ENCODE data around the gene PPP1R10.

PPP1R10 gene

DNA sequence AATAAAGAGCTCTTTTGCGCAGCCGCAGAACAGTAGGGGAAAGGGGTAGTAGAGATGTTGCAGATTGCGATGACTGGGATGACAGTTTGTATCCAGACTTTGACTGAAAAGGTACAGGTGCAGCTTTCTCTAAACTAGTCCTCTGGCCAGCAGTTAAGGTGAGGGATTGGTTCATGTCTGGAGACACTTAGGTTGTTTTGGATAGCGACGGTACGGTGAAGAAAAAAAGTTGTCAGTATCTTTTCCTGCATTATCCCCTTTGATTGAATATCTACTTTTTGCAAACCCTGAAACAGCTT lies 59.4 kb downstream of the PPP1R10 start:
- no peak for TF ChIP-seq CTCF (IDR thresholded peaks at IDR 0.05; ENCODE audit: insufficient read depth, low read length, poor library complexity, severe bottlenecking)
- TF ChIP-seq EZH2phosphoT487 (conservative IDR thresholded peaks at IDR 0.05; ENCODE audit: low read length) = no peak
- H3K27ac ChIP-seq (ENCODE audit: low read depth, low read length) = peak overlapping the region; percentile 82

GRCh38 chr6:30556906-30557682 lies 59.9 kb downstream of the PPP1R10 start, which contains the start of gene PRR3:
Gene PRR3 (plus strand): TSS chr6:30557295. CDS start chr6:30557345, 50 bp downstream.
- peak within 1 kb of the TSS; percentile 82 for H2AFZ ChIP-seq (ENCODE audit: low read depth, low read length, severe bottlenecking)
- H3K4me3 ChIP-seq (ENCODE audit: insufficient read depth, low read length, poor library complexity, severe bottlenecking) = peak within 1 kb of the TSS; percentile 81
- H3K9me3 ChIP-seq (ENCODE audit: insufficient read depth, low read length) = no peaks in the 10 kb centered on the region
- no peaks in the 10 kb centered on the region for H3K9me2 ChIP-seq (replicated peaks; ENCODE audit: insufficient read depth, low read length)
- H3K79me2 ChIP-seq (ENCODE audit: insufficient read depth, low read length) = peaks cover 49% of the 10 kb centered on the region
- H3K36me3 ChIP-seq (ENCODE audit: low read length) = peaks cover 17% of the 10 kb centered on the region; the same call in 1 of the 2 replicates
- TF ChIP-seq CTCF (IDR thresholded peaks at IDR 0.05; ENCODE audit: insufficient read depth, low read length, poor library complexity, severe bottlenecking) (no peak), EZH2phosphoT487 (conservative IDR thresholded peaks at IDR 0.05; ENCODE audit: low read length) (no peak)
- H3K9ac ChIP-seq (ENCODE audit: low read length) = peak within 1 kb of the TSS; percentile 79
- H3K27ac ChIP-seq (ENCODE audit: low read depth, low read length) = peak within 1 kb of the TSS; percentile 82
- peaks cover 3% of the 10 kb centered on the region; the same call in 1 of the 2 replicates for H4K20me1 ChIP-seq (ENCODE audit: low read depth, low read length)
- peak within 1 kb of the TSS; percentile 69 for H3K4me2 ChIP-seq (ENCODE audit: low read depth, low read length, poor library complexity, severe bottlenecking)
- H3F3A ChIP-seq (ENCODE audit: insufficient read depth) = peaks cover 13% of the 10 kb centered on the region; the same call in 1 of the 2 replicates
- H3K27me3 ChIP-seq (ENCODE audit: low read length) = no peaks in the 10 kb centered on the region

More for the DNA sequence above, 59.4 kb downstream of the PPP1R10 start:
- Histone ChIP-seq H4K20me1 (ENCODE audit: low read depth, low read length) (peaks cover 3% of the 10 kb centered on the region; the same call in 1 of the 2 replicates), H3K36me3 (ENCODE audit: low read length) (peaks cover 14% of the 10 kb centered on the region; the same call in 1 of the 2 replicates), H2AFZ (ENCODE audit: low read depth, low read length, severe bottlenecking) (peak overlapping the region; percentile 82), H3K4me3 (ENCODE audit: insufficient read depth, low read length, poor library complexity, severe bottlenecking) (peak overlapping the region; percentile 81), H3K4me2 (ENCODE audit: low read depth, low read length, poor library complexity, severe bottlenecking) (peak overlapping the region; percentile 69), H3K79me2 (ENCODE audit: insufficient read depth, low read length) (peaks cover 49% of the 10 kb centered on the region), H3K9me2 (replicated peaks; ENCODE audit: insufficient read depth, low read length) (no peaks in the 10 kb centered on the region), H3K9ac (ENCODE audit: low read length) (peak overlapping the region; percentile 79), H3K9me3 (ENCODE audit: insufficient read depth, low read length) (no peaks in the 10 kb centered on the region), H3F3A (ENCODE audit: insufficient read depth) (peaks cover 13% of the 10 kb centered on the region; the same call in 1 of the 2 replicates), H3K27me3 (ENCODE audit: low read length) (no peaks in the 10 kb centered on the region)

DNA sequence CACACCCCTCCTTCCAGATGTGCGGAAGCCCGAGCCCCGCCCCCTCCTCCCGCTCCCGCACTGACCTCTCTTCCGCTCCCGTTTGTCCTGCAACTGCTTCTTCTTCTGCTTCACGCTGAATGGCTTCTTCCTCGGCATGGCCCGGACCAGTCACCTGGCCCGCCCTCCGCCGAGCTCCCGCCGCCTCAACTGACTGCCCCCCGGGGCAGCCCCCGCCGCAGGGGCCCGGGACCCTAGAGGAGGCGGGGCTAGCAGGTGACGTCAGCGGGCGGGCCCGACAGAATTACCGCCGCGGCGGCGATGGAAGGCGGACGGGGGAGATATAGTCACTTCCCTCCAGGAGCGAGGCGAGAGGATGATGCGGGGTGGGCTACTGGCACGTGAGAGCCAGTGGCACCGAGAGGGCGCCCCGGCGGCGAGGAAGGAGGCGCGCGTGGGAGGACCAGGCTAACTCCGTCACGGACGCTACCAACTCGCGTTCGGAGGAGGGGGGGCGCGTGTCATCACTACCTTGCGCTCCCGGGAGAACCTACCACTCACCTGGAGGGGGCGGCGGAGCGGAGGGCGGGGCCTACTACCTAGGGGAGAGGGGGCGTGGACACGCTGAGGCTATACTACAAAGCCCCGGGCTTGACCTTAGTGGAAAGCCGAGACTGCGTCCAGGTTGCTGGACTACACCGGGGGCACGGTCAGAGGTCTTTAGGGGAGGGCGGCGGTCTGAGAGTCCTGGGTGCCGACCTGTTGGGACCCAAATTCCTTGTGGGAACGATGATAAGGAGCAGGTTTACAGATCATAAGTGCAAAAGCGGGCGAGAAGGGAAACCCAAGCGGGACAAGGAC lies 60.8 kb downstream of the PPP1R10 start, which contains the start of gene GNL1:
Gene GNL1, minus strand, starts transcription at position 424 of the 840 bp plus-strand sequence. Its CDS starts 286 bp downstream, at position 138.
- Histone ChIP-seq H3F3A (ENCODE audit: insufficient read depth) (peaks cover 13% of the 10 kb centered on the region; the same call in 1 of the 2 replicates), H3K4me3 (ENCODE audit: insufficient read depth, low read length, poor library complexity, severe bottlenecking) (peak within 1 kb of the TSS; percentile 81), H3K9me3 (ENCODE audit: insufficient read depth, low read length) (no peaks in the 10 kb centered on the region), H2AFZ (ENCODE audit: low read depth, low read length, severe bottlenecking) (peak within 1 kb of the TSS; percentile 82), H3K36me3 (ENCODE audit: low read length) (peaks cover 17% of the 10 kb centered on the region; the same call in 1 of the 2 replicates), H4K20me1 (ENCODE audit: low read depth, low read length) (peaks cover 3% of the 10 kb centered on the region; the same call in 1 of the 2 replicates), H3K79me2 (ENCODE audit: insufficient read depth, low read length) (peaks cover 48% of the 10 kb centered on the region), H3K27ac (ENCODE audit: low read depth, low read length) (peak within 1 kb of the TSS; percentile 82), H3K9me2 (replicated peaks; ENCODE audit: insufficient read depth, low read length) (no peaks in the 10 kb centered on the region), H3K27me3 (ENCODE audit: low read length) (no peaks in the 10 kb centered on the region), H3K9ac (ENCODE audit: low read length) (peak within 1 kb of the TSS; percentile 79), H3K4me2 (ENCODE audit: low read depth, low read length, poor library complexity, severe bottlenecking) (peak within 1 kb of the TSS; percentile 69)
- TF ChIP-seq CTCF (IDR thresholded peaks at IDR 0.05; ENCODE audit: insufficient read depth, low read length, poor library complexity, severe bottlenecking) (no peak), EZH2phosphoT487 (conservative IDR thresholded peaks at IDR 0.05; ENCODE audit: low read length) (no peak)
